ENCODE measurements around the gene B4GALT3. TPM values are rescaled to one million over a fixed set of nuclear protein-coding genes. Genes with fewer than 3 reads are reported as not detected.

Gene B4GALT3
- total RNA-seq, 1 donor from 2014 or later = 44.0 TPM

GRCh38 chr1:161191971-161192370, 14.7 kb upstream of the B4GALT3 start:
- Mint-ChIP-seq H3K36me3 (ENCODE audit: low read depth, unreplicated experiment) (peaks cover 25% of the 10 kb centered on the region), H3K27ac (ENCODE audit: unreplicated experiment) (no peak overlapping the region), H3K27me3 (ENCODE audit: unreplicated experiment) (peaks cover 11% of the 10 kb centered on the region), H3K9me3 (ENCODE audit: unreplicated experiment) (no peaks in the 10 kb centered on the region), H3K4me1 (ENCODE audit: unreplicated experiment) (peaks cover 69% of the 10 kb centered on the region), H3K4me3 (ENCODE audit: unreplicated experiment) (no peak overlapping the region)
- TF ChIP-seq, protein P1, sequence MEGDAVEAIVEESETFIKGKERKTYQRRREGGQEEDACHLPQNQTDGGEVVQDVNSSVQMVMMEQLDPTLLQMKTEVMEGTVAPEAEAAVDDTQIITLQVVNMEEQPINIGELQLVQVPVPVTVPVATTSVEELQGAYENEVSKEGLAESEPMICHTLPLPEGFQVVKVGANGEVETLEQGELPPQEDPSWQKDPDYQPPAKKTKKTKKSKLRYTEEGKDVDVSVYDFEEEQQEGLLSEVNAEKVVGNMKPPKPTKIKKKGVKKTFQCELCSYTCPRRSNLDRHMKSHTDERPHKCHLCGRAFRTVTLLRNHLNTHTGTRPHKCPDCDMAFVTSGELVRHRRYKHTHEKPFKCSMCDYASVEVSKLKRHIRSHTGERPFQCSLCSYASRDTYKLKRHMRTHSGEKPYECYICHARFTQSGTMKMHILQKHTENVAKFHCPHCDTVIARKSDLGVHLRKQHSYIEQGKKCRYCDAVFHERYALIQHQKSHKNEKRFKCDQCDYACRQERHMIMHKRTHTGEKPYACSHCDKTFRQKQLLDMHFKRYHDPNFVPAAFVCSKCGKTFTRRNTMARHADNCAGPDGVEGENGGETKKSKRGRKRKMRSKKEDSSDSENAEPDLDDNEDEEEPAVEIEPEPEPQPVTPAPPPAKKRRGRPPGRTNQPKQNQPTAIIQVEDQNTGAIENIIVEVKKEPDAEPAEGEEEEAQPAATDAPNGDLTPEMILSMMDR (IDR thresholded peaks at IDR 0.05; ENCODE audit: unreplicated experiment) = no peak
- DNase-seq (ENCODE audit: low spot score) = no peak

- no peak overlapping the region for H3K4me3 Mint-ChIP-seq (ENCODE audit: unreplicated experiment)
- peaks cover 69% of the 10 kb centered on the region for H3K4me1 Mint-ChIP-seq (ENCODE audit: unreplicated experiment)
- H3K9me3 Mint-ChIP-seq (ENCODE audit: unreplicated experiment) = no peaks in the 10 kb centered on the region
These were observed 13.7 kb upstream of the B4GALT3 start for GRCh38 chr1:161190962-161191521.

DNA sequence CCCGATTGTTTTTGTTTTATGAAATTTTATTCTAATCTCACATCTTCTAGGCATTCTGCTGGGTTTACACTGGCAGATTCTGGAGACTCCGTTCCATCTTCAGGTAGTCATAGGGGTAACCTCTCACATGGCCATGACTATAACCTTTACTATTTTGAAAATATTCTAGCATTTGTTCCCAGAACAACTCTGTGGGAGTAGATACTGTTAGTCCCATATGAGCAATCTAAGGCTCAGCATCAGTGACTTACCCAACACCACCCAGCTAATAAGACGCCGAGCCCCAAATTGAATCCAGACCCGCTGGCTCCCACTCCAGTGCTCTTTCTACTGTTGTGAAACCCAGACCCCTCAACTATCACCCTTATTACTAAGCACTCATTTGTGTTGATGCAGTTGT, 11.7 kb upstream of the B4GALT3 start:
- TF ChIP-seq, protein P1 (IDR thresholded peaks at IDR 0.05; ENCODE audit: unreplicated experiment) = no peak
- Mint-ChIP-seq H3K4me1 (ENCODE audit: unreplicated experiment) (peaks cover 70% of the 10 kb centered on the region), H3K27ac (ENCODE audit: unreplicated experiment) (peak overlapping the region; percentile 72)

More at GRCh38 chr1:161190962-161191521, 13.7 kb upstream of the B4GALT3 start:
- TF ChIP-seq, protein P1 (IDR thresholded peaks at IDR 0.05; ENCODE audit: unreplicated experiment) = no peak
- Mint-ChIP-seq H3K36me3 (ENCODE audit: low read depth, unreplicated experiment) (peaks cover 25% of the 10 kb centered on the region), H3K27me3 (ENCODE audit: unreplicated experiment) (peaks cover 9% of the 10 kb centered on the region), H3K27ac (ENCODE audit: unreplicated experiment) (no peak overlapping the region)
- DNase-seq (ENCODE audit: low spot score) = no peak

DNA sequence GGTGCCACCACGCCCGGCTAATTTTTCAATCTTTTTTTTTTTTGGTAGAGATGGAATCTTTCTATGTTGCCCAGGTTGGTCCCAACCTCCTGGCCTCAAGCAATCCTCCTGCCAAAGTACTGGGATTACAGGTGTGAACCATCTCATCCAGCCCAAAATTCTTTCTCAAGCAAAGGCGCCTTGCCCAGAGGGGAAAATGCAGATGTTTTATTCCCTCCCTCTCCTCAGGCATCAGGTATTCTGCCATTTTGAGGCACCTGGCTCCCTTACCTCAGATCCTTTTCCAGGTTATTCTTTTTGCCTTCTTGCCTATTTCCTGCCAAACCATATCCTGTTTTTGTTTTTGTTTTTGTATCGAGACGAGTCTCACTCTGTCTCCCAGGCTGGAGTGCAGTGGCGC, 11.1 kb upstream of the B4GALT3 start:
- Mint-ChIP-seq H3K4me3 (ENCODE audit: unreplicated experiment) (no peak overlapping the region), H3K36me3 (ENCODE audit: low read depth, unreplicated experiment) (peaks cover 16% of the 10 kb centered on the region), H3K4me1 (ENCODE audit: unreplicated experiment) (peaks cover 67% of the 10 kb centered on the region), H3K9me3 (ENCODE audit: unreplicated experiment) (no peaks in the 10 kb centered on the region), H3K27ac (ENCODE audit: unreplicated experiment) (peak overlapping the region; percentile 75), H3K27me3 (ENCODE audit: unreplicated experiment) (peaks cover 3% of the 10 kb centered on the region)
- no peak for DNase-seq (ENCODE audit: low spot score)
- TF ChIP-seq, protein P1 (IDR thresholded peaks at IDR 0.05; ENCODE audit: unreplicated experiment) = no peak

More for the DNA sequence above, 11.7 kb upstream of the B4GALT3 start:
- Mint-ChIP-seq H3K36me3 (ENCODE audit: low read depth, unreplicated experiment) (peaks cover 16% of the 10 kb centered on the region), H3K4me3 (ENCODE audit: unreplicated experiment) (no peak overlapping the region), H3K9me3 (ENCODE audit: unreplicated experiment) (no peaks in the 10 kb centered on the region), H3K27me3 (ENCODE audit: unreplicated experiment) (peaks cover 3% of the 10 kb centered on the region)
- no peak for DNase-seq (ENCODE audit: low spot score)

GRCh38 chr1:161187311-161187710, 10.0 kb upstream of the B4GALT3 start:
- Mint-ChIP-seq H3K9me3 (ENCODE audit: unreplicated experiment) (no peaks in the 10 kb centered on the region), H3K27me3 (ENCODE audit: unreplicated experiment) (peaks cover 2% of the 10 kb centered on the region), H3K27ac (ENCODE audit: unreplicated experiment) (no peak overlapping the region), H3K4me3 (ENCODE audit: unreplicated experiment) (no peak overlapping the region), H3K4me1 (ENCODE audit: unreplicated experiment) (peaks cover 59% of the 10 kb centered on the region), H3K36me3 (ENCODE audit: low read depth, unreplicated experiment) (peaks cover 7% of the 10 kb centered on the region)
- no peak for DNase-seq (ENCODE audit: low spot score)
- TF ChIP-seq, protein P1 (IDR thresholded peaks at IDR 0.05; ENCODE audit: unreplicated experiment) = no peak
